ENCODE data around the gene SNRPA1.
"Not testable (repeated sequence)": the region's sequence is repeated elsewhere in the genome, so short reads cannot be mapped to it uniquely, and the experiment has no call there.

The SNRPA1 gene

DNA sequence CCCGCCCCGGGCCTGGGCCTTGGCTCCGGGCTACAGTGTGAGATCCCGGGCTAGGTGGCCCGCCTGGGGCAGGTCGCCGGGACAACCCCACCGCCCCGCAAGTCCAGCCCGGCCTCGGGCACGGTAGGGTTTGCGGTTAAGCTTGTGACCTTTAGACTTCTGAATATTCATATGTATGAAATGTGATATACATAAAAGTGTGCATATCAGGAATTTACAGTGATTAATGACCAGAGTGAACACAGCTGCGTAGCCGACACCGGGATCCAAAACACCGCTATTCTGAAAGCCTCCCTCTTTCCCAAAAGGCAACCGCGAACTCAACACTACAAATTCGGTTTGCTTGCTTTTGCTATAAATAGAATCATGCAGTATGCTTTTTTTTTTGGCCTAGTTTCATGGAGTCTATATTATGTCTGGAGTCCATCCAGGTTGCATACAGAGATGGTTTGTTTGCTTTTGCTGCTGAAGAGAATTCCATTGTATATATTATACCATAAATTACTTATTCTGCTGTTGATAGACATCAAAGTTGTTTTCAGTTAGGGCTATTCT, 636 bp upstream of the SNRPA1 start:
- no peak for DNase-seq (ENCODE audit: low read depth in 2 of 2)

- DNase-seq (ENCODE audit: low read depth in 2 of 2): no peak
These were observed 1.9 kb downstream of the SNRPA1 start for GRCh38 chr15:101293122-101293521.

GRCh38 chr15:101288905-101289513, 6.0 kb downstream of the SNRPA1 start:
- DNase-seq (ENCODE audit: low read depth in 2 of 2): no peak

DNA sequence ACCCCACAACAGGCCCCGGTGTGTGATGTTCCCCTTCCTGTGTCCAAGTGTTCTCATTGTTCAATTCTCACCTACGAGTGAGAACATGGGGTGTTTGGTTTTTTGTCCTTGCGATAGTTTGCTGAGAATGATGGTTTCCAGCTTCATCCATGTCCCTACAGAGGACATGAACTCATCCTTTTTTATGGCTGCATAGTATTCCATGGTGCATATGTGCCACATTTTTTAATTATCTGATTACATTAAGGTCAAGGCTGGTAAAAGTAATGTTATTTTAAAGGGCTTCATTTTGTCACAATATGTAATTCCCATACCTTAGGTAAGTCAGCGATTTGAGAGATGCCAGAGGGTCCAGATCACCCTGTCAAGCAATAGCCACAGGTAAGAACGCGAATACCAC, 7.7 kb downstream of the SNRPA1 start:
- DNase-seq (ENCODE audit: low read depth in 2 of 2): not testable (repeated sequence)

DNA sequence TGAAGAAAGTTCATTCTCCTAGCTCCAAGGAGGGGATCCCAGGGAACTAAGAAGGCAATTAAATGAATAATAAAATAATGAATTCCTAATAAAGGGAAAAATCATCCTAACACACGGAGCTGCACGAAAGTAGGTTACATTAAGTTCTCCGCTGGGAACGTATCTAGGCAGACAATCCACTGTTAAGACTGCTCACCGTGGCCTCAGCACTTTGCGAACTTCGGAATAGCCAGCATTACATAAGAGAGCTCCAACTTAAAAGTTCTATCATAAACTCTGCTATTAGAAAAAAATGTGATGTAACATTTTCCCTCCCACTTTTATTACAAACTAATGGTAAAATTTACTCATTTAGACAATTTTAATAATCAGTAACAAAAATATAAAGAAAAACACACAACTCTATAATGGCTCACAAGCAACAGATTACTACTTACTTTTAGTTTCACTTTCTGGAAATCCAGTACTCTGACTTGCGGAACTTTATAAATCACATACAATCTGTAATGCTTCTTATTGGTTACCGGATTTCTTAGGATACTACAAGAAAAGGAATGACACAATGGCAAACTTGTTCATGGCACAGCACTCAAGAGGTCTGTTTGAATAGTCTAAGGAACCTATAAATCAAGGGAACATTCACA, 8.5 kb downstream of the SNRPA1 start:
- DNase-seq (ENCODE audit: low read depth in 2 of 2): no peak

GRCh38 chr15:101283931-101284330, 11.1 kb downstream of the SNRPA1 start:
- no peak for DNase-seq (ENCODE audit: low read depth in 2 of 2)

- DNase-seq (ENCODE audit: low read depth in 2 of 2): no peak
These were observed 15.0 kb downstream of the SNRPA1 start for GRCh38 chr15:101280007-101280406.

- DNase-seq (ENCODE audit: low read depth in 2 of 2): no peak
These were observed 17.0 kb downstream of the SNRPA1 start for GRCh38 chr15:101277943-101278564.

- peak; percentile 72 to 88 for DNase-seq (ENCODE audit: low read depth in 2 of 2)
These were observed 17.8 kb downstream of the SNRPA1 start, which contains the start of gene SELENOS for GRCh38 chr15:101277038-101277822. Gene SELENOS (minus strand): TSS chr15:101277485. CDS start chr15:101277417, 68 bp downstream.

- no peak for DNase-seq (ENCODE audit: low read depth in 2 of 2)
These were observed 18.5 kb downstream of the SNRPA1 start for GRCh38 chr15:101276501-101277037.

- DNase-seq (ENCODE audit: low read depth in 2 of 2): no peak
These were observed 20.0 kb downstream of the SNRPA1 start for GRCh38 chr15:101275018-101275417.

- no peak for DNase-seq (ENCODE audit: low read depth in 2 of 2)
These were observed 21.5 kb downstream of the SNRPA1 start for GRCh38 chr15:101273534-101273933.

DNA sequence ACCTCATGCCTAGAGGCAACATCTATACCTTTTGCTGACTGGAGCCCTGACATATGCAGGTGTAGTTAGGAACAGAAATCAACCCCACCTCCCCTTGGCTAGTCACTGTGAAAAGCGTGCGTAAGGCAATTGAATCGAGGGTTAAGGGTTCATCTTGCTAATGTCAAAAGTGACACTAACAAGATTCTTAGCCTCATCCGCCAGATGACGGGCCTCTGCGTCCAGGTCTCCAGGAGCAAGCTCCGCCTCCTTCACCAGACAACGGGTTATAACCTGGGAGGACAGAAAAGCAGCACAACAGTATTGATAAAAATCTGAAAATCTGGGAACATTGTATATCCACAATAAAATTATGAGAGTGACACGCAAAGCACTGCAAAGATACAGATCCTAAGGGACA, 22.5 kb downstream of the SNRPA1 start:
- no peak for DNase-seq (ENCODE audit: low read depth in 2 of 2)

- no peak for DNase-seq (ENCODE audit: low read depth in 2 of 2)
These were observed 25.4 kb downstream of the SNRPA1 start for GRCh38 chr15:101269479-101270223.

- no peak for DNase-seq (ENCODE audit: low read depth in 2 of 2)
These were observed 27.5 kb downstream of the SNRPA1 start for GRCh38 chr15:101267320-101268104.

GRCh38 chr15:101266787-101267186, 28.3 kb downstream of the SNRPA1 start:
- no peak for DNase-seq (ENCODE audit: low read depth in 2 of 2)

DNA sequence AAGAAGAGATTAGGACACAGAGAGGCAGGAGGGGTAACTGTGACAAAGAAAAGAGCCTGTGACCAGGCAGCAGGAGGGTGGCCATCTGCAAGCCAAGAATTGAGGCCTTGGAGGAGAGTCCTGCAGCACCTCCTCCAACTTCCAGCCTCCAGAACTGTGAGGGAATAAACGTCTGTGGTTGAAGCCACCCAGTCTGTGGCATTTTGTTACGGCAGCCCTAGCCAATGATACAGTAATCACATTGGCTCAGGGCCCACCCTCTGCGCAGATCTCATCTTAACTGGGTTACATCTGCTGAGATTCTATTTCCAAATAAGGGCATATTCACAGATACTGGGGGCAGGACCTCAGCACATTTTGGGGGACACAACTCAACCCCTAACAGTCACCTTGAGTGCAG, 29.0 kb downstream of the SNRPA1 start:
- no peak for DNase-seq (ENCODE audit: low read depth in 2 of 2)

DNA sequence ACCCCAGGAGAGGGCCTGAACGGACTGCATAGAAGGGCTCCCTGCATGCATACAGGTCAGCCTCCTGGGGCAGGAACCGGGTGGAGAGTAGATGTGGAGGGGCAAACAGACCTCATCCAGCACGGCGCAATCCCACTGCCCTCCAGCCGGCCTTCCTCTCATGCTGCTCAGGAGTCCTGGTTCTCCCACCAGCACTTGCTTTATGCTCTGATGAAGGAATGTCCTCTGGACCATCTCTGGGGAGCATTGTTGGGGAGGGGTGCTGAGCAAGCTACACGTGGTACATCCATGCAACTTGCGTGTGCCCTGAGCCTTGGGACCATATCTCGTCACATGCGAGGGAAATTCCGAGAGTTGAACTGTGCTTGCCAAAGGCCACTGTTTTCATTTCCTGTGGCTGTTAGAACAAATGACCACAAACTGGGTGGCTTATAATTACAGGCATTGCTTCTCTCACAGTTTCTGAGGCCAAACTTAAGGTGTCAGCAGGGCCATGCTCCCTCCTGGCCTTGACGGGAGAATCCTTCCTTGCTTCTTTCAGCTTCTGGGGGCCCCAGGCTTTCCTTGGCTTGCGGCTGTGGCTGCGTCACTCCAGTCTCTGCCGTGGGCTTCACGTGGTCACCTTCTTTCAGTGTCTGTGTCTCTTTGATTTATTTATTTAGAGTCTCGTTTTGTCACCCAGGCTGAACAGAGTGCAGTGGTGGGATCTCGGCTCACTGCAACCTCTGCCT, 30.0 kb downstream of the SNRPA1 start:
- no peak for DNase-seq (ENCODE audit: low read depth in 2 of 2)

- no peak for DNase-seq (ENCODE audit: low read depth in 2 of 2)
These were observed 31.0 kb downstream of the SNRPA1 start for GRCh38 chr15:101264011-101264410.

- DNase-seq (ENCODE audit: low read depth in 2 of 2): no peak
These were observed 32.5 kb downstream of the SNRPA1 start for GRCh38 chr15:101262551-101262950.
